Measurements from ENCODE around the gene FAM228B.
"Not testable (repeated sequence)": the region's sequence is repeated elsewhere in the genome, so short reads cannot be mapped to it uniquely, and the experiment has no call there.

The FAM228B gene

DNA sequence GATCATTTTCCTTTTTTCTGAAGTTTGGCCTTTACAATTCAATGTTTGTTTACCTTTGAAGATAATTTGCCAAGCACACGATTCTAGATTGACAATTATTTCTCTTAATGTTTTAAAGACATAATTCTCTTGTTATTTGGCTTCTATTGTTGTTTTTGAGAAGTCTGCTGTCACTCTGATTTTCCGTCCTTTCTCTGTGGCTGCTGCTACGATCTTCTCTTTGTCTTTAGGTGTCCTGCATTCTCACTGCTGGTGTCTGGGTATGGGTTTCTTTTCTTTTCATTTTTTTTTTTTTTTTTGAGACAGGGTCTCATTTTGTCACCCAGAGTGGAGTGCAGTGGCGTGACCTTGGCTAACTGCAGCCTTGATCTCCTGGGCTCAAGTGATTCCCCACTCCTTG is 36.4 kb downstream of the FAM228B start:
- no peak for DNase-seq (ENCODE audit: low spot score)

DNA sequence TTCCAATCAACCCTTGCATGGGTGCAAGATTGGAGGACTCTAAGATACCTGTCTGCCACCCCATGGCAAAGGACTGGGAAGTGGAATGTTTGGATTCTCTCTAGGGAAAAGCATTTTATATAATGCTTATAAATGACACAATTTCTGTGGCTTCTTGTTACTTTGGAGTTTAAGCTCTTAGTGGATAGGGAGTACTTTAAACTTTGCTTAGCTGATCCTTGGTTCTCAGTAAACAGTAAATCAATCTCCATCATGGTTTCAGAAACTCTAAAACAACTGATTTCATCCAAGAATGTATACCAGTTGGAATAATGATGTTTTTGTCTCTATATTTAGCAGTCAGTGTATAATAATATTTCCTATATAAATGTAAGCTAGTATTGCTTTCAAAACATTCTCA is 37.5 kb downstream of the FAM228B start:
- DNase-seq (ENCODE audit: low spot score), result no peak

DNA sequence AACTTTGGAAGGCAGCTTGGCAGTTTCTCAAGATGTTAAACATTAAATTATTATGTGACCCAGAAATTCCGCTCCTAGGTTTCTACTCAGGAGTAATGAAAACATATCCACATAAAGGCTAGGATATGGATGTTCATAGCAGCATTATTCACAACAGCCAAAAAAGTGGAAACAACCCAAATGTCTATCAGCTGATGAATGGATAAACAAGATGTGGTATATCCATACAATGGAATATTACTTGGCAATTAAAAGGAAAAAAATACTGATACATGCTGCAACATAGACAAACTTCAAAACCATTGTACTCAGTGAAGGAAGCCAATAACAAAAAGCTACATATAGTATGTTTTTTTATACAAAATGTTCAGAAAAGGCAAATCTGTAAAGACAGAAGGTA is 39.2 kb downstream of the FAM228B start:
- DNase-seq (ENCODE audit: low spot score), result no peak

DNA sequence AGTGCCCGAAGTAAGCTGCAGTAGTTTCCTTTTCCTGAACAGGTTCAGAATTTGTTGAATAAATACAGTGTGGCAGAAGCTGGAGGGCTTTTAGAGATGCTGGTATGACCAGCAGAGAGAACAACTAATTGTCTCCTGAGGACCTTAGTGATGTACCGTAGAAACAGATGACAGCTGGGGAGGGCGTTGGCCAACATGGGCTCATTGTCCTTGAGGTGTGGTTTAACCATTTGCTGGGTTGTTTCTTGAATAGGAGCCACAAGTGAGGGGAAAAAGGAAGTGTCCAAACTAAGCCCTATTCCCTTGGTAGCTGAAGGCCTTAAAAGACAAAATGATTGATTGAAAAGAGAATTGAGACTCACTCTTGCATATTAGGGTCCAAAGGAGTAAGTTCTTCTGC is 39.9 kb downstream of the FAM228B start:
- DNase-seq (ENCODE audit: low spot score), result no peak

DNA sequence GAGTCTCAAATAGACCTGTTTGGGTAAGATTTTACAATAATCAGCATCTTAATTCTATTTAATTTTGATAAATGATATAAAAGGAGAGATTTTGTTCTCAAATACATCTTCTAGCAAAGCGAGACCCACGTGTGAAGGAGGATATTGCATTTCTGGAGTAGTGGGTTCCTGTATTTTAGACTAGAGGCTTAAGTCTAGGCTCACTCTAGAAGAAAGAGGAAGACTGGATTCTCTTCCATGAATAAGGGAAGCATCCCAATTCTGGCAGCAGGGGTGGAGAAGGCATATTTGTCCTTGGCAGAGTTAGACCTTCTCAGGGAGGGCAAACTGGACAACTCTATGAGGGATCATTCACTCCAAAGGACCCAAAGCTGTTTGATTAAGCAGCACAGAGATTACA is 40.3 kb downstream of the FAM228B start:
- no peak for DNase-seq (ENCODE audit: low spot score)

DNA sequence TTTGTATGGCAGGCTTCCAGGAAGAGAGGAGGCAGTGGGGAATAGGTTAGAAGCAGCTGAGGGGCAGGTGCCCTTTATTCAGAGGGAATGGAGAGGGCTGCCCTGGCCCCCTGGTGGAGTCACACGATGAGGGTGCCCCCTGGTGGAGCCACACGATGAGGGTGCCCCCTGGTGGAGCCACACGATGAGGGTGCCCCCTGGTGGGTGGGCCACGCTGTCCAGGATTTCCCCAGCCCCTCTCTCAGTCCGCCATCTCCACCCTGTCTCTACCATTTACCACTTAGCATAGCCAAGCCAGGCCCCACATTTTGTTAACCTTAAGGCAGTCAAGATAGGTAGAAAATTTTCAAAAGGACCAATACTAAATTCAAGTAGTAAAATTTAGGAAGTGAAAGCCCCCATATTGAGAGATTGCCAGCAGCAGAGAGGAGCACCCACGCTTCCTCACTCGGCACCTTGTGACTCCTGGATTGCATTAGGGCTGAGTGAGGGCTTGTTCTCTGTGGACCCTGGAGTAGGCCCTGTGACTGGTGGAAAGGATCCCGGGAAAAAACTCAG is 41.2 kb downstream of the FAM228B start:
- DNase-seq (ENCODE audit: low spot score), result peak; percentile 9

DNA sequence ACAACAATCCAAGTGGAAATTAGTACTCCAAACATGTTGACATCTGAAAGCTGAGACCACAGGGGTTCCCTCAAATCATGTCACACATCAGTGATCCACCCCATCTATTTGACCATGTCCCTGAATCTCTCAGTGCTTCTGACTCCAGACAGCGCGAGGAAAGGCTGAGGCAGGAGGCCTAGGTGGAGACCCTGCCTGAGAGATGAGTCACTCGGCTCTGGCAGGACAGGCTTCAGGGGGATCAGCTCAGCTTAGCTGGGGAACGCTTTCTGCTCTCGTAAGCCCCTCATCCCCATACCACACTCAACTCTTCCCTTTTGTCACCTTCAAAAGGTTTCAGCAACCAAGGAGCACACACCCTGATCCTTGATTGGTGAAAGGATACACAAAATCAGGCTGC is 45.8 kb downstream of the FAM228B start:
- DNase-seq (ENCODE audit: low spot score), result no peak

DNA sequence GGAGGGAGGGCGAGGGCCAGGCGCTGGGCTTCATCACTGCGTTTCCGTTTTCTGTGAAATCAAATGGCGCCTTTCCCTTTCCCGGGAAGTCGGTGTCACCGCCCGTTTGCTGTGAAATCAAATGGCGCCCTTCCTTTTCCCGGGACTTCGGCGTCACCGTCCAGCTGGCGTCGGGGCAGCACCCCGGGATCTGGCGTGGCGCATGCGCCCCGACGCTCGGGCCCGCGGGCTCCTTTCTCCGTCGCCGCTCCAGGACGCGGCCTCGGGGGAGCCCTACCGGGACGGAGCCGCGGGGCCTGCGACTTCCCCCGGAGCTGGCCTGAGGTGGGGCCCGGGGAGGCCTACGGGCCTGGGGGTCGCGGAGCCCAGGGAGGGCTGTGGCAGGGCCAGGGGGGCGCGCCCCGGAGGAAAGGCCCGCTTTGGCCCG is 51.6 kb downstream of the FAM228B start, which contains the start of gene FAM228A:
Gene FAM228A (plus strand): TSS at position 203 of the 427 bp plus-strand sequence. CDS start 428 bp downstream, outside the sequence.
- no peak for DNase-seq (ENCODE audit: low spot score)

DNA sequence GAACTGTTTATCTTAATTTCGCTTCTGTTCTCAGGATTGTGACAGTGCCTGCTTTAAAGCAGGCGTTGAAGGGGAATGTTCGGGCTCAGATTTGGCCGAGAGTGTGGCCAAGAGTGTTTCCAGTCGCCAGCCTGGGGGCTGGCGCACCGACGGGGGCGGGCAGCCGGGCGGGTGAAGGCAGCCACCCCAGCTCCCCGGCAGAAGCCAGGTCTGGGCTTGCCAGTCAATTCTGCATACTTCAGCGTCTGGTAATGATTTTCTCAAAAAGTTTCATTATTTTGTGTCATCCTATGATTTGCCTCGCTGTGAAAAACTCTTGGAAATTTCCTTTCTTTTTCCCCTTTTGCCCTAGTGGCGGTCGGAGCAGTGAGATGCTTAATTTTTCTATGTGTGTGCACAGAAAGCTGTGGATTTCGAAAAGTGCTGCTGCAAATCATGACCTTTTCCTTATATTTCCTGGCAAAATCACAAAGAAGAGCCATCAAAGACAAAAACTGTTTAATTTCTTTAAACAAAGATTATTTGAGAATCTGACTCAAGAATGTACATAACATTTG is 52.4 kb downstream of the FAM228B start:
- no peak for DNase-seq (ENCODE audit: low spot score)

DNA sequence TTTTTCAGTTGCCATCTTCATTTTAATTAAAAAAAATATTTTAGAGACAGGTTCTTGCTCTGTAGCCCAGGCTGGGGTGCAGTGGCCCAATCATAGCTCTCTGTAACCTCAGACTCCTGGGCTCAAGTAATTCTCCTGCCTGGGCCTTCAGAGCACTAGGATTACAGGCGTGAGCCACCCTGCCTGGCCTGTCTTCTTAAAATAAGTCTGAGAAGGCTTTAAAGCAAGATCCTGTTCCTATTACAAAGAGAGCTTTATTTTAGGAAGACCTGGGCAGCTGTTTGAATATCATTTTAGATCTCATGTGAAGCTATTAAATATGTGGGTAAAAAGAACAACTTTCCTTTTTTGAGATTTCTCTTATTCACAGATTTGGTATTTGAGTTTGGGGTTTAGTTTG is 53.1 kb downstream of the FAM228B start:
- no peak for DNase-seq (ENCODE audit: low spot score)

DNA sequence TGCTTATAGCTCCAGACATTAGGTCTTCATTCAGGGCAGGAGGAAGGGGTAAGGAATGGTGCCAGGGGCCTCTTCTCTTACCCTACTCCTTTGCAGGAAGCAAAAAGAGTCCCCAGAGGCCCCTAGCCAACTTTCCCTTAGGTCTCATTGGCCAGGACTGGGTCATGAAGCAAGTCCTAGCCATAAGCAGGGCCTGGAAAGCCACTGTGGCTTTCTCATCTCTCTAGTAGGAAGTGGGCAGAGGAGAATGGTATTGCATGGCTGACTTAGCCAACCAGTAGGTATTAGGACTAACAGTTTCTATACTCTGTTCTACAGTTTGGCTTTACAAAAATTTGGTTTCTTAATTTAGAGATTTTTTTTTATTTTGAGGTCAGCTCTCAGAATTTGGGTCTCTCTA is 56.4 kb downstream of the FAM228B start:
- DNase-seq (ENCODE audit: low spot score), result no peak

DNA sequence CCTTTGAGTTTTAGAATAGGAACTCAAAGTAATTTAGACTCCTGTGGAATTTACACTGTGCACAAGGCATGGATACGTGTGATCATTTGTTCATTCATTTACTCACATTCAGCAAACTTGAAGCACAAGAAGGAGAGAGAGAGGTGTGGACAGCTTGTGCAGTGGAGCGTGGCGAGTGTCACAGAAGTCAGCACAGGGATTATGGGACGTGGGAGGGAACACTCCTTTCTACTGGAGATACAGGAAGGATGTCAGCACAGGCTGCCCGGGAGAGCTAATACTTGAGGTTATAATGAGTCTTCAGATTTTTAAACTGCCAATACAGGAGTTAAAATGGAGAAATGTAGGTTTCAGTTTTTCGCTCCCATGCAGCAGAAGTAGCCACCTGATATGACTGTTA is 58.6 kb downstream of the FAM228B start:
- DNase-seq (ENCODE audit: low spot score), result no peak

DNA sequence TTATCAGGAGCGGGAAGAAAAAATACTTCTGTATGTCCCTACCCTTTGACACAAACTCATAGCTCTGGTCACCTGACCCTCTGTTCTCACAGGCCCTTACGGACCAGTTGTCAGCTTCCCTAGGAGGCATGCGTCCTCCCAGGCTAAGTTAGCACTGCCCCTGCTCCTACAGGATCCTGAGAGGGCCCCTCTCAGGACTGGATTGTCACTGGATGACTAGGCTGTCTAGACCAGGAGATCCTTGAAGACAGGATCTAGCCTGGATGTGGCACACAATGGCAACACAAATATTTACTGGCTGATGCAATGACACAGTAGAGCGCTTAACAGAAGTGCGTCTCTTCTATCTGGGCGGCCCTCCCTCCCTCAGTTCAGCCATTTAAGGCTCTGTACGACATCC is 59.2 kb downstream of the FAM228B start:
- DNase-seq (ENCODE audit: low spot score), result no peak

DNA sequence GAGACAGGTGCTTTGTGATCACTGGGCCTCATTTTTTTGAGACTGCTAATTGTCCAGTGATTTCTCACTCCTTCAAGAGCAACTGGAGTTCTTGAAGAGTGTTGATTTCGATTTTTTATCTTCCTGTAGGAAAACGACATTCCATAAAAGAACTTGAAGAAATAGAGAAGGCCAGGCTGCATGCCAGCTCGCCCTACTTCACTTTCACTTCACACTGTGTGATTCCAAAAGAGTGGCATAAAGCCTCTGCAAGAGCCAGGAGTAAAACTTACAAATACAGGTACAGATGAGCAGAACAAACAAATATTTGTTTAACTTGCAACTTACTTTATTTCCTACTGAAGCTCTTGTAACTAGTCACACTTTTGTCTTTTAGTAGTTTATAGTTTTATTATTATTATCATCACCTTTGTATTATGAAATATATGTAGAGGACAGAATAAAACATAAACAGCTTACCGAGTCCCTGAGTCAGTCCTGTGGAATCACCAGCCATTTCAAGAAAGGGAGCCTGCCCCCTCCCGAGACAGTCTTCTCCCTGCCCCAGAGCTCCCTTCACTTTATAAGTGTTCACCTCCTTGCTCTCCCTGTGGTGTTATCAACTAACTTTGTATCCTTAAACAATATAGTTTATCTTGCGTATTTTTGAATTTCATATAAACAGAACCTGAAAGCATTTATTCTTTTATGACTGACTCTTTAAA is 60.2 kb downstream of the FAM228B start:
- DNase-seq (ENCODE audit: low spot score), result no peak

DNA sequence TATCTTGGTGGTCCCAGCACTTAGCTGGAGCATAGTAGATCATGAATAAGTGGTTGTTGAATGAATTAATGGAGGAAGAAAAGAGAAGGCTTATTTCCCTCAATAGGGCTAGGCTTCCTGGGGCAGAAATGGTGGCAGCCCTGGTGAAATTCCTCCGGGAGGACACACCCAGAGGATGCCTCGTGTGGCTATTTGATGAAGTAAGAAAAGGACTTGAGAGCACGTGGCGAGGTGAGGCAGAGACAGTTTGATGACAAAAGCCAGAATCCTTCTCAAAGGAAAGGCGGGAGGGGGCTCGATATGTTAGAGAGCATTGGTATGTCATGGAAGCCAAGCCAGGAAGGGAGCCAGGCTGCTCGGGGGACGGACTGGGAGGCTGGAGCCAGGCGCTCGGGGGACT is 66.3 kb downstream of the FAM228B start:
- no peak for DNase-seq (ENCODE audit: low spot score)

DNA sequence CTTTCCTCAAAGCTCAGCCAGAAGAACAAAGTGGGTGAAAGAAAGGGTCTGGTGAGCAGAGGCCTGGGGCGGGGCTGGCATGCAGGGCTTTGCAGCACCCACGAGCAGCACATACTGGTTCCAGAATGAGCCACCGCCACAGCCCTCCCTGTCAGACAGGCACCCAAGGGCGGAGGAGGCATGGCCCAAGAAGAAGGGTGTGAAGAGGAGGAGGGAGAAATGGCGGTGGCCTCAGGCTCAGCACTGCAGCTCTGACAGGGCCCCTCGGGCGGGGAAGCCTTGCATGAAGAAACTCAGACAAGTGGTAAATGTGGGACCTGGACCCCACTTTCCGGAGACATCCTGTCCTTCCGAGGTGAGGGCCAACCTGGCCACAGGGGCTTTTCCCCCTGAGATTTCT is 67.2 kb downstream of the FAM228B start:
- DNase-seq (ENCODE audit: low spot score), result no peak

DNA sequence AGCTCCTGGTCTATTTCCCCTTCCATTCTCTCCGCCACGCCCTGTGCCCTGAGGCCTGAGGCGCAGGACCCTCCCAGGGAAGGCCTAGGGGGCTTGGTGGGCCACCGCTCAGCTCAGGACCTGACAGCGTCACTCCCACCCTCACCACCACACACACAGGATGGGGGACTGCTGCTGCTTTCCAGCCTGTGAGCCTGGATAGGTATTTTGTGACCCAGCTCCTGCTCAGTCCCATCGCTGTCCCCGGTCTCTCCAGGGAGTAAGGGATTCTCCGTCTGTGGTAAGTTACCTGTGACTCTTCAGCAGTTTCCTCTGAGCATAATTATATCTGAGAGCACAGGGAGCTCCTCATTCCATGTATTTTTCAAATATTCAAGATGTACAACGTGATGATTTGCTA is 67.9 kb downstream of the FAM228B start:
- no peak for DNase-seq (ENCODE audit: low spot score)

DNA sequence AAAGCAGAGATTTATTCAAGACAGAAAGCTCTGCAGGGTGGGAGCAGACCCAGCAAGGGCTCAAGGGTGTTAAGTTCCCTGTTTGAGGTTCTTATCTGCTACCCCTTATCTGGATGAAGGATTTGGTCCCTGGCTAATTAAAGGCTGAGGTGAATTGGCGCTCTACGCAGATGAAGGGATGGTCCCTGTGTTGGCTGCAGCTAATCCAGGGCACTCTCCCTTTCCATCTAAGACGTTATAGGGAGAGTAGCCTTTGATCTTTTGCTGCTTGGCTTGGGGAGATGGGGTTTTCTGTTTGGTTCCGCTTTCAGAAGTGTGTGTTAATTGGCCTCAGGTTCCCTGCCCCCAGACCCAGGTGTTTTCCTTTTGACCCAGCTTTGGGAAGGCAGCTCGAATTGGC is 68.6 kb downstream of the FAM228B start:
- DNase-seq (ENCODE audit: low spot score), result no peak

DNA sequence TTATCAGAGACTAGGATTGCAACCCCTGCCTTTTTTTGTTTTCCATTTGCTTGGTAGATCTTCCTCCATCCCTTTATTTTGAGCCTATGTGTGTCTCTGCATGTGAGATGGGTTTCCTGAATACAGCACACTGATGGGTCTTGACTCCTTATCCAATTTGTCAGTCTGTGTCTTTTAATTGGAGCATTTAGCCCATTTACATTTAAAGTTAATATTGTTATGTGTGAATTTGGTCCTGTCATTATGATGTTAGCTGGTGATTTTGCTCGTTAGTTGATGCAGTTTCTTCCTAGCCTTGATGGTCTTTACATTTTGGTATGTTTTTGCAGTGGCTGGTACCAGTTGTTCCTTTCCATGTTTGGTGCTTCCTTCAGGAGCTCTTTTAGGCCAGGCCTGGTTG is 73.9 kb downstream of the FAM228B start:
- not testable (repeated sequence) for DNase-seq (ENCODE audit: low spot score)

DNA sequence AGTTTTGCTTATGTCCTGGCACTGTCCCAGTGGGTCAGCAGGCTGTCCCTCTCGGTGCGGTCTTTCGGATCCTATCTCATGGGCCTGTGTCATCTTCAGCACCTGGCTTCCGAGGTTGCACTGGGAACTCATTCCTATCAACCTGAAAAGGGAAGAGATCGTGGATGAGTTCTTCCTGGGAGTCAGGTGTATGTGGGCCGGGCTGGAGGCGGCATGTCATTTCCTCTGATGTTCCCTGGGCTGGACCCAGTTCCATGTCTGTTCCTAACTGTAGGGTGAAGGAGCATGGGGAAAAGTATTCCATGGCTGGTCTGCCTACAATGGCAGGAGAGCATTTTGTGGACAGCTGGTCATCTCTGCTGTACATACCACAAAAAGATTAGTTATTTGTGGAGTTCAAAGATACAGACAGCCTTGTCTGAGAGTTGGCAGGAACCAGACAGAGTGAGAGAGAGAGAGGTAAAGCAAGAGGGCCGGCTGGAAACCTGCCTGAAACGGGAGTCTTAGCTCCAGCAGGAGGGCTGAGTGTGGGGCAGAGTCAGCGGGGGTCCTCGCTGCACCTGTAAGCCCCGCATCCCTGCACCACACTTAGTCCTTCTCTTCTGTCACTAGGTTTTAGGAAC is 76.8 kb downstream of the FAM228B start:
- DNase-seq (ENCODE audit: low spot score), result no peak

DNA sequence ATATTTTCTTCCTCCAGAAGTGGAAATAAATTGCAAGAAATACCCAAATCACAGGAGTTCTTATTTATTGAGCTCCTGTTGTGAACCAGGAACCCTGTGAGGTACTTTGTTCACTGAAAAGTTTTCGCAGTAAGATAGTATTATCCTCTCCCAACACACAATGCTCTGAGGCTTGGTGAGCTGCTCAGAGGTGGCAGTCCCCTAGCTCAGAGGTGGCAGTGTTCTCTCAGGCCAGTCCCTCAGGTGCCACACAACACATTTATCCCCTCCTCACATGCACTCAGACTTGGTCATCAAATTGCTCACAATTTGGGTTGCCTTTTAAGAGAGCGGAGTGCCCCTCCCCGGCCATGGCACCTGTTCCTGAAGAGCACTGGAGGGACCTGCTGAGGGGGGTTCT is 77.5 kb downstream of the FAM228B start:
- no peak for DNase-seq (ENCODE audit: low spot score)

DNA sequence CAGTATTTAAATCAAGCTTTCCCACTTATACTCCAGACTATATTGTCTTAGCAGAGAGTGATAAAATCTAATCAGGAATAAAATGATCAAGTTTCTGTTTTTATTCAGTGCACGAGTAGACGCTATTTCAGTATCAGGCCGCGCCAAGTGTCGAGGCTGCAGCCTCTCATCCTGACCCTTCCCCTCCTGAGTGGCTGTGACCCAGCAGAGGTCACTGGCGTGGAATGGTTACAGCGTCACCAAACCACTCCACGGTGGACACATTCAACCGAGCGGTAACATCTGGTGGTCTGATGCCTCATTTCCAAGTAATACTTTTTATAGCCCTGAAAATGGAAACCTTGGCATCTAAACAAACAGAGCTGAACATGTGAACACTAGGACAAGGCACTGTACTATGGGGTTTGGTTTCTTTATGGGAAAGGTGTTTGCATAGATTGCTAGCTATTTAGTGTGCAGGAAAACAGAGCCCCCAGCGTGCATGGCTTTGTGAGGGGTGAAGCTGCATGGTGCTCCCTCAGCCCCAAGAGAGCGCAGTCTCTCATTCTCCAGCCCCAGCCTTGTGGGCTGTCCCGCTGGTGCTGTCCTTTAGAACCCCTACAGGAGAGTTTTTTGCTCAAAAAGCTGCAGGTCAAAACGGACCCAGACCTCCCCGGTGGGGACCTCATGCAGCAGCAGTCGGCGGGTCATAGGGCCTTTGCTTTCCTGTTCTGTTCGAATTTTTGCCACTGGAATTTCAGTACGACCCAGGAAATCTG is 79.9 kb downstream of the FAM228B start:
- DNase-seq (ENCODE audit: low spot score), result no peak

DNA sequence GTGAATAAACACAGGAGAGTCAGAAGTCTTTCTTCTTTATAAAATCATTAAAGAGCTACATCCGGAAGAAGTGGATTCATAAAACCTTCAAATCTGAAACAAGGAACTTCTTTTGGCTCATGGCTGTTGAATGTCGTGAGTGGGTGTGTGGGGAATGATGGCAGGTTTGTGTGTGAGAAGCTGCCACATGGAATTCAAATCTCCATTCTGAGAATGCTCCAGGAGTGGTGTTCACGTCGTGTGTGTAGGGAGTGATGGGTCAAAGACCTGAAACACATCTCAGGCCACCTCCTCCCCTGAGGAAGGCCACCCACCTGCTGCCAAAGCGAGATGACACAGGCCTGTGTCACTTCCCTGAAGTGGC is 80.5 kb downstream of the FAM228B start:
- DNase-seq (ENCODE audit: low spot score), result no peak

Data from CD4-positive, alpha-beta T cell treated with Interleukin-15 for 4 hours (primary cell).